GM12878 (cell line): ENCODE data around the gene AP3B1. TPM values are rescaled to one million over a fixed set of nuclear protein-coding genes. Genes with fewer than 3 reads are reported as not detected.

Experiments used
- ATAC-seq: fragments of 200-7000 bp; cut with Tn5 transposase; 3 replicates; pipeline ENCODE4 v1.9.1; 2020; ENCODE audit warnings: mild to moderate bottlenecking, moderate library complexity
- BruUV-seq: library from RNA; stranded (reverse); fragments of 400-500 nt; replicated peaks from 2 replicates; lab custom pipeline; 2021; lab: Mats Ljungman, UMichigan
- CTCF ChIA-PET: fragments of 300-600 bp; sonication (Branson Sonifier 250); formaldehyde crosslinking; extraction: SDS; loops from one replicate; lab custom pipeline; 2021; ENCODE audit warnings: inconsistent platforms; lab: Yijun Ruan, JAX
- POLR2A ChIA-PET: fragments of 350-600 bp; formaldehyde crosslinking; extraction: SDS; loops from one replicate; lab custom pipeline; 2021; ENCODE audit warnings: inconsistent platforms; lab: Charles Lee
- RAD21 ChIA-PET: fragments of 300-600 bp; sonication (Branson Sonifier 250); formaldehyde crosslinking; loops from one replicate; lab custom pipeline; 2023; ENCODE audit warnings: antibody characterized with exemption; ENCODE audit not compliant: unreplicated experiment; lab: Charles Lee
- SMC1A ChIA-PET: fragments of 300-600 bp; sonication (Branson Sonifier 250); formaldehyde crosslinking; loops from one replicate; lab custom pipeline; 2023; ENCODE audit not compliant: unreplicated experiment, uncharacterized antibody; lab: Charles Lee
- DNase-seq: peaks from one replicate; pipeline ENCODE4 v3.0.0-alpha.2; 2011; ENCODE audit warnings: low read depth, low spot score
- FAIRE-seq: peaks from 3 replicates; lab custom pipeline; 2011; peaks lifted over from hg19 to GRCh38; lab: Jason Lieb, UNC
- H2AFZ ChIP-seq: 2 replicates; pipeline ENCODE4 v1.6.0; 2011; ENCODE audit warnings: low read depth, low read length, control low read depth; ENCODE audit not compliant: control insufficient read depth
- H3K27ac ChIP-seq: 2 replicates; pipeline ENCODE4 v1.5.1; 2011; ENCODE audit warnings: control low read depth; ENCODE audit not compliant: control insufficient read depth, insufficient read depth
- H3K27me3 ChIP-seq, 2 experiments: replicated peaks in 1 of 2; 2 replicates each; pipeline versions ENCODE4 v1.6.0 to v1.6.1; 2011; ENCODE audit warnings: low read length in 1 of 2; ENCODE audit not compliant: control insufficient read depth in 2 of 2, insufficient read depth in 2 of 2
- H3K36me3 ChIP-seq, 2 experiments: 2 replicates each; pipeline ENCODE4 v1.5.1; 2011; ENCODE audit warnings: low read length in 1 of 2; ENCODE audit not compliant: control insufficient read depth in 2 of 2, insufficient read depth in 2 of 2
- H3K4me1 ChIP-seq: 2 replicates; pipeline ENCODE4 v1.6.1; 2011; ENCODE audit warnings: mild to moderate bottlenecking, low read length, moderate library complexity, mixed read lengths; ENCODE audit not compliant: control insufficient read depth, insufficient read depth
- H3K4me2 ChIP-seq: 2 replicates; pipeline ENCODE4 v1.6.0; 2011; ENCODE audit warnings: control low read depth; ENCODE audit not compliant: control insufficient read depth, insufficient read depth
- H3K4me3 ChIP-seq: fragments of 200-600 bp; sonication (generic); 2 replicates; pipeline ENCODE4 v1.5.1; 2016
- H3K79me2 ChIP-seq: 2 replicates; pipeline ENCODE4 v1.6.0; 2011; ENCODE audit warnings: low read length; ENCODE audit not compliant: control insufficient read depth, insufficient read depth
- H3K9ac ChIP-seq: 2 replicates; pipeline ENCODE4 v1.8.0; 2011; ENCODE audit warnings: low read length, control low read depth, mixed read lengths; ENCODE audit not compliant: control insufficient read depth, insufficient read depth
- H3K9me3 ChIP-seq: replicated peaks from 3 replicates; pipeline ENCODE4 v1.5.1; 2011; ENCODE audit warnings: mild to moderate bottlenecking, low read length; ENCODE audit not compliant: control insufficient read depth, insufficient read depth
- H4K20me1 ChIP-seq: 2 replicates; pipeline ENCODE4 v1.6.0; 2011; ENCODE audit not compliant: control insufficient read depth, insufficient read depth
- HCFC1 ChIP-seq: fragments of 150-350 bp; IDR thresholded peaks from 2 replicates; pipeline ENCODE4 v1.6.1; 2014; ENCODE audit warnings: low read length
- IRF4 ChIP-seq: IDR thresholded peaks from 2 replicates; pipeline ENCODE4 v1.6.1; 2011; ENCODE audit warnings: low read depth, low read length
- TAF1 ChIP-seq: IDR thresholded peaks from 2 replicates; pipeline ENCODE4 v1.6.1; 2011; ENCODE audit warnings: mild to moderate bottlenecking, low read depth, low read length, borderline replicate concordance
- TCF12 ChIP-seq: IDR thresholded peaks from 2 replicates; pipeline ENCODE4 v1.6.1; 2011; ENCODE audit warnings: low read depth, mild to moderate bottlenecking, low read length
- ZNF217 ChIP-seq: fragments of 450-650 bp; IDR thresholded peaks from 2 replicates; pipeline ENCODE4 v1.6.1; 2017; ENCODE audit warnings: antibody characterized with exemption, mild to moderate bottlenecking
- WGBS: methylation state at CpG from one replicate; pipeline ENCODE4 v1.1.6; 2016; ENCODE audit warnings: low lambda C conversion rate; ENCODE audit not compliant: insufficient replicate concordance, insufficient coverage; ENCODE audit errors: missing lambda C conversion rate; 5-methylcytosine and 5-hydroxymethylcytosine counted together
- in situ Hi-C: fragments of 300-500 bp; cut with MboI; formaldehyde crosslinking; loops from 9 replicates; pipeline ENCODE4 v1.14.3; 2018; ENCODE audit warnings: mixed read lengths
- intact Hi-C: fragments of 100-400 bp; cut with micrococcal nuclease; formaldehyde crosslinking; loops from one replicate; pipeline ENCODE4 v1.14.2; 2022; ENCODE audit not compliant: unreplicated experiment
- polyA plus RNA-seq, 11 experiments: library from polyadenylated mRNA; depleted of rRNA in 4 of 11; unstranded in 6 of 11; stranded (reverse) in 5 of 11; fragments of >200 nt; fragmentation: Nextera tagmentation in 4 of 11; fragmentation: Illumina TruSeq in 1 of 11; extraction: Ambion mirVana in 4 of 11; extraction: Trizol in 1 of 11; gene quantifications; 1 replicate in 1 of 11; 2 replicates in 10 of 11; pipeline versions ENCODE4 v1.2.1 to v1.2.3, GENCODE V29; 2011 to 2016; ENCODE audit warnings: inconsistent platforms in 2 of 11, missing spikeins in 2 of 11, low read depth in 1 of 11
- total RNA-seq, 4 experiments: library from RNA; depleted of rRNA in 3 of 4; stranded (reverse); fragments of >200 nt in 3 of 4; fragmentation: Illumina TruSeq in 1 of 4; extraction: Trizol in 1 of 4; gene quantifications; 2 replicates each; pipeline versions ENCODE4 v1.2.1 to v1.2.3, GENCODE V29; 2013 to 2021
- TF ChIP-seq, protein P1 (sequence below): fragments of 150-350 bp; IDR thresholded peaks from 2 replicates; pipeline ENCODE4 v1.6.1; 2014; ENCODE audit warnings: mild to moderate bottlenecking, low read depth, low read length

AP3B1 gene
- total and polyA plus RNA-seq, 10 of the 15 experiments (the other 5 are each of a cell fraction or from before 2014, with no cell fraction given), result 30.9 to 70.8 (median 46.0) TPM

DNA sequence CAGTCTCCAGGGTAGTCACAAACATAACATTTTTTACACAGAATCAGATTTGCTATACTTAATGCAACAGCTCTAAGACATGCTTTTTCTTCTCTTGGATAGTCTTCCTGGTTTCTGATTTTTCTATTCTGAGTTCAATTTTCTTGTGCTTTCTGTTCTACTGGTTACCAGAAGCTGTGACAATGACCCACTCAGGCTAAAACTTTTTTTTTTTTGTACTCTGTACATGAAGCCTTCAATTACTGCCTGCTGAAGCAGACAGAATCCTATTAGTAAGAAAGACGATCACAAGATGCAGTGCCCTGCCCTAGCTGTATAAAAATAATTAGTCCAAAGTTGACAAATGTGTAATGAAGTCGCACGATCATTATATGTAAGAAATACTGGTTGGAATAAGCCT lies 287.3 kb downstream of the AP3B1 start:
- no peaks in the 10 kb centered on the region for H4K20me1 ChIP-seq
- H2AFZ ChIP-seq, result no peak overlapping the region
- H3K9me3 ChIP-seq, result no peaks in the 10 kb centered on the region
- H3K4me2 ChIP-seq, result no peak overlapping the region
- ChIA-PET CTCF (interaction anchor here (0.8 to 1.7 kb wide), 9 partner anchors 9 to 448 kb away, joined by 3 to 6 read pairs (median 3); no protein-coding TSS in a partner anchor), SMC1A (interaction anchor here (0.8 to 3.4 kb wide), 6 partner anchors 9 to 447 kb away, joined by 3 to 17 read pairs (median 4); no protein-coding TSS in a partner anchor), POLR2A (interaction anchor here (0.6 kb wide), 2 partner anchors 9 to 237 kb away, joined by 3 read pairs; no protein-coding TSS in a partner anchor)
- no TSS peak for BruUV-seq
- H3K36me3 ChIP-seq, result no peaks in the 10 kb centered on the region; a peak in 1 of 4 replicates
- WGBS, result 95% methylated on average over 3 of the region's 3 CpGs
- FAIRE-seq, result no peak
- H3K27me3 ChIP-seq, result no peaks in the 10 kb centered on the region
- peaks cover 3% of the 10 kb centered on the region; the same call in 1 of the 2 replicates for H3K4me1 ChIP-seq
- H3K27ac ChIP-seq, result no peak overlapping the region
- TF ChIP-seq HCFC1 (no peak), IRF4 (no peak)
- TF ChIP-seq, all 136 proteins: peak for 0
- no peak overlapping the region for H3K4me3 ChIP-seq
- no peak for DNase-seq
- H3K79me2 ChIP-seq, result no peaks in the 10 kb centered on the region
- no peak for ATAC-seq
- intact Hi-C loops (loop anchor here (5.0 kb wide), 1 partner anchor 360 kb away; no protein-coding TSS in a partner anchor), in situ Hi-C loops (no loop called here)
- no peak overlapping the region for H3K9ac ChIP-seq
- RAD21 ChIA-PET, result interaction anchor here (1.0 to 1.1 kb wide), 3 partner anchors 126 to 446 kb away, joined by 3 to 6 read pairs (median 4); no protein-coding TSS in a partner anchor

DNA sequence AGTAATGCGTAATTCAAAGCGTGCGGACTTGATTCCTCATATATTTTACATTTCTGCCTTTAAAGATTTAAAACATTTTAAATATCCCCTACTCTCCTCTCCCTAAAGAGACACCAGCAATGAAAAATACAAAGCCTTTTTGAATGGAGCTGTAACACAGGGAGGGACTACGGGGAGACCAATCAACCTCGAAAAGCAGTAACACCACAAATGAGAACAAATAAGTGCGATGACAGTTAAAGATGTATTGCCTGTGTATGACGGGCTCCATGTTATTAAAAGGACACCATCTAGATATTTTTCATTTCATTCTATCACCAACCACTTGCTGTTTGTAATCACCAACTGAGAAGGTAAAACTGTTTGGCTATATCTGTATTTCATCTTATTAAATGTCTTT lies 288.0 kb downstream of the AP3B1 start:
- no peaks in the 10 kb centered on the region; a peak in 1 of 4 replicates for H3K36me3 ChIP-seq
- FAIRE-seq, result no peak
- in situ Hi-C loops, result no loop called here
- POLR2A ChIA-PET, result no interaction called here
- RAD21 ChIA-PET, result interaction anchor here (1.0 to 1.1 kb wide), 3 partner anchors 125 to 446 kb away, joined by 3 to 6 read pairs (median 4); no protein-coding TSS in a partner anchor
- 98% methylated on average over 7 of the region's 7 CpGs for WGBS
- no peaks in the 10 kb centered on the region for H3K79me2 ChIP-seq
- H3K4me3 ChIP-seq, result no peak overlapping the region
- H3K4me2 ChIP-seq, result no peak overlapping the region
- no peak overlapping the region for H2AFZ ChIP-seq
- intact Hi-C loops, result loop anchor here (5.0 kb wide), 1 partner anchor 359 kb away; no protein-coding TSS in a partner anchor
- peaks cover 3% of the 10 kb centered on the region; the same call in 1 of the 2 replicates for H3K4me1 ChIP-seq
- ATAC-seq, result no peak
- H4K20me1 ChIP-seq, result no peaks in the 10 kb centered on the region
- SMC1A ChIA-PET, result interaction anchor here (1.0 to 1.2 kb wide), 3 partner anchors 136 to 445 kb away, joined by 4 to 5 read pairs (median 4); no protein-coding TSS in a partner anchor
- H3K9ac ChIP-seq, result no peak overlapping the region
- no peaks in the 10 kb centered on the region for H3K9me3 ChIP-seq
- BruUV-seq, result no TSS peak
- CTCF ChIA-PET, result interaction anchor here (0.6 to 1.7 kb wide), 6 partner anchors 10 to 448 kb away, joined by 3 to 6 read pairs (median 4); no protein-coding TSS in a partner anchor
- H3K27ac ChIP-seq, result no peak overlapping the region
- H3K27me3 ChIP-seq, result no peaks in the 10 kb centered on the region
- DNase-seq, result no peak
- TF ChIP-seq TCF12 (no peak), TAF1 (no peak), ZNF217 (no peak)
- TF ChIP-seq, protein P1, sequence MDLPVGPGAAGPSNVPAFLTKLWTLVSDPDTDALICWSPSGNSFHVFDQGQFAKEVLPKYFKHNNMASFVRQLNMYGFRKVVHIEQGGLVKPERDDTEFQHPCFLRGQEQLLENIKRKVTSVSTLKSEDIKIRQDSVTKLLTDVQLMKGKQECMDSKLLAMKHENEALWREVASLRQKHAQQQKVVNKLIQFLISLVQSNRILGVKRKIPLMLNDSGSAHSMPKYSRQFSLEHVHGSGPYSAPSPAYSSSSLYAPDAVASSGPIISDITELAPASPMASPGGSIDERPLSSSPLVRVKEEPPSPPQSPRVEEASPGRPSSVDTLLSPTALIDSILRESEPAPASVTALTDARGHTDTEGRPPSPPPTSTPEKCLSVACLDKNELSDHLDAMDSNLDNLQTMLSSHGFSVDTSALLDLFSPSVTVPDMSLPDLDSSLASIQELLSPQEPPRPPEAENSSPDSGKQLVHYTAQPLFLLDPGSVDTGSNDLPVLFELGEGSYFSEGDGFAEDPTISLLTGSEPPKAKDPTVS, result no peak
